ENCODE measurements around the gene TPRG1L.

TPRG1L gene

GRCh38 chr1:3629561-3630160 is 4.8 kb downstream of the TPRG1L start:
- DNase-seq (ENCODE audit: low read depth): no peak

DNA sequence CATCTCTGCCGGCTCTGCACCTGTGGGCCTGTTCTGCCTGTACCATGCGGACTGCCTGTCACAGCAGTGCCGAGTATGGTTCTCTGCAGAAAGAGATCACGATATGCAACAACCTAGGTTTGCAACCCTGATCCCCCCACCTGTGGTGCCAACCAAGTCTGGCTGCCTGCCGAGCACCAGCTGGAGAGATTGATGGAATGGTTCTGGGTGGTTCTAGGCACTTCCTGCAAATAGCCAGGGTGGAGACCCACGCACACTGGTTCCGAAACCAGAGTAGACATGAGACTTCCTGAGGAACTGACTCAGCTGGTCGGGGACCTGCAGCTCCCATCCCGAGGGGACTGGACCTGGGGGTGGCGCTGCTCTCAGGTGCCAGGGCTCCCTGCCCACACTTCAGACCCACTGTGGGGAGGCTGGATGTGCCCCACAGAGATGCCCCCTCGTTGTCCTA is 5.4 kb downstream of the TPRG1L start:
- no peak for DNase-seq (ENCODE audit: low read depth)

GRCh38 chr1:3630914-3631313 is 6.1 kb downstream of the TPRG1L start:
- DNase-seq (ENCODE audit: low read depth): no peak

GRCh38 chr1:3631320-3632260 is 6.8 kb downstream of the TPRG1L start:
- DNase-seq (ENCODE audit: low read depth): no peak

GRCh38 chr1:3632298-3632697 is 7.5 kb downstream of the TPRG1L start:
- no peak for DNase-seq (ENCODE audit: low read depth)

DNA sequence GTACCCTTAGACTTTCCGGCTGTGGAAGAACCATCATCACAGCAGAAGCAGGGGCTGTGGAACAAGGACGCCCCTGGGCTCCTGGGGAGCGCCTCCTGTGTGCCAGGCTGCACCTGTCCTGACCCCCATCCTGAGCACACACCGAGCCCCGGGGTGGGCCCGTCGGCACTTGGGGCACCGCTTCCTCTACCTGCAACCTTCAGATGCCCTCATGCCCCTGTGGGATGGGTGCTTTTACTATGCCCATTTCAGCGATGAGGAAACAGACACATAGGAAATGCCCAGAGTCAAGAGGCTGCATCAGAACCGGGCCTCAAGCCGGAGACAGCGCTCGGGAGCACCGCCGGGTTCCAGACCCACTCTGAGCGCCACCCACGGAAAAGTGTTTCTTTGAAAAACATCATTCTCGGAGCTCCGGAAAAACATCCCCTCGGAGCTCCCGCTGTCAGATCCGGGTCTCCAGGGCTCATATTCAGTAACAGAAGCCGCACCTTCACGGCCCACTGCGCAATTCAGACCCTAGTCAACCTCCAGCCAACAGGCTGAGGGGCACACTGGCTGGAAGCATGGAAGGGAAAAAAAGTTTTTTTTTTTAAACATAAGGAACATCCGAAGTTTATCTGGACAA is 8.0 kb downstream of the TPRG1L start:
- DNase-seq (ENCODE audit: low read depth): no peak

- DNase-seq (ENCODE audit: low read depth): no peak
Measured at GRCh38 chr1:3633344-3634058, 8.7 kb downstream of the TPRG1L start.

- no peak for DNase-seq (ENCODE audit: low read depth)
Measured at GRCh38 chr1:3634059-3634800, 9.4 kb downstream of the TPRG1L start.

DNA sequence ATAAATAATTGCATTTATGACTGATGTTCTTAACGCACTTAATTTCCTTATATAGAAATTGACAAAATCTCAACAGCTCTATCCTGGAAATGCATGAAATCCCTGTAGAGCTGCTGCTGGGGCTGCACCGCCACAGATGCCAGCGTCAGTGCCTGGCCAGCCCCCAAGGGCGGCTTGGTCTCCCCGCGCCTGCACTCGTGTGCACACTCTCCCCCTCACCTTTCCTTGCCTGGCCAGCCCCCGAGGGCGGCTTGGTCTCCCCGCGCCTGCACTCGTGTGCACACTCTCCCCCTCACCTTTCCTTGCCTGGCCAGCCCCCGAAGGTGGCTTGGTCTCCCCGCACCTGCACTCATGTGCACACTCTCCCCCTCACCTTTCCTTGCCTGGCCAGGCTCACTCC is 11.3 kb downstream of the TPRG1L start:
- no peak for DNase-seq (ENCODE audit: low read depth)

DNA sequence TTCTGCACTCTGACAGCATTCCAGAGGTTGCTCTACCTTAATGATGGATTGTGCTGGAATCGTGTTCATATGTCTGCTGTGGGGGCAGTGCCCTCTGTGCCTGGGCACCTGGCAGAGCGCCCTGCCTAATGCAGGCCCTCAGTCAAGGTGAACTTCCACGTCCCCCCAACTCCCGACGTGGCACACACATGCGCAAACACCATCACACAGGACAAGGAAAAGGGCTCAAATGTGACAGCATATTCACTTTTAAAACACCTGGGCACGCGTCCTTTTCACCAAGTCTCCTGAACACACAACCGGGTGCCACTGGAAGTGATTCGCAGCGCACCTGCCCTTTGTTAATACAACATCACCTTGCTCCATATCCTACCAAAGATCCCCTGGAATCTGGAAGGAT is 11.7 kb downstream of the TPRG1L start:
- no peak for DNase-seq (ENCODE audit: low read depth)

- no peak for DNase-seq (ENCODE audit: low read depth)
Measured at GRCh38 chr1:3638027-3638426, 13.2 kb downstream of the TPRG1L start.

DNA sequence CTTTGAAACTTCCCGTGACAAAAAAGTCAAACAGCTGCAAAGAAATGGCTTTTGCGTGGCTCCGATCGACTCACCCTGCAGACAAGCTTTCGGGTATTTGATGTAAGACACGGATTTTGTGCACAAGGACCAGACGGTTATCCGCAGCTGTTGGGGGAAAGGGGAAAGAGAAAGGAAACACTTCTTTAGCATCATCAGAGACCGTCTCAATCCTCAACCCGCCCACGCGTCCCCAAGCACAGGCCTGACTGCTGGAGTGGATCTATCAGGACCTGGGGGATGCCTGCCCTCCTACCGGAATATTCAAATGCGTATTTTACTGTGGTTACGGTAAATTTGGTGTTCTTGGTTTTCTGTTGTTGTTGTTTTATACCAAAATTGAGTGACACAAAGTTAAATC is 13.9 kb downstream of the TPRG1L start:
- no peak for DNase-seq (ENCODE audit: low read depth)

DNA sequence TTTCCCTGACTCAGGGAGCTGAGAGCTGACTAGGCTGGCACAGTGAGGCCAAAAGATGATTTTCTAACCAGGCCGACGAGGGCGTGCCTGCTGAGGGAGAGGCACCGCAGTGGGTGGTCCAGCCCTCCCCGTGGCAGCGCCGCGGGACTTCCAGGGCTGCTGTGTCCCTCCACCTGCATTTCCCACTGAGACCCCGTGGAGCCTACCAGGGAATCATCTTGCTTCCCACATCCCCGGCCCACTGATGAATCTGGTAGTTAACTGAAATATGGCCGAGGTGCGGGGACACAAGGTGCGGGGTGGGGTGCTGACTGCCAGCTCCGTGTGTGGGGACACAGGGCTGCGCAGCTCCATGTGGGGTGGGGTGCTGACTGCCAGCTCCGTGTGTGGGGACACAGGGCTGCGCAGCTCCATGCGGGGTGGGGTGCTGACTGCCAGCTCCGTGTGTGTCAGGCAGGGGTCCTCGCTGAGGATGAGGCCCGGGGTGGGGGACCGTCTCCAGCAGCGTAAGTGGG is 14.6 kb downstream of the TPRG1L start:
- no peak for DNase-seq (ENCODE audit: low read depth)

- DNase-seq (ENCODE audit: low read depth): no peak
Measured at GRCh38 chr1:3640121-3640837, 15.5 kb downstream of the TPRG1L start.

DNA sequence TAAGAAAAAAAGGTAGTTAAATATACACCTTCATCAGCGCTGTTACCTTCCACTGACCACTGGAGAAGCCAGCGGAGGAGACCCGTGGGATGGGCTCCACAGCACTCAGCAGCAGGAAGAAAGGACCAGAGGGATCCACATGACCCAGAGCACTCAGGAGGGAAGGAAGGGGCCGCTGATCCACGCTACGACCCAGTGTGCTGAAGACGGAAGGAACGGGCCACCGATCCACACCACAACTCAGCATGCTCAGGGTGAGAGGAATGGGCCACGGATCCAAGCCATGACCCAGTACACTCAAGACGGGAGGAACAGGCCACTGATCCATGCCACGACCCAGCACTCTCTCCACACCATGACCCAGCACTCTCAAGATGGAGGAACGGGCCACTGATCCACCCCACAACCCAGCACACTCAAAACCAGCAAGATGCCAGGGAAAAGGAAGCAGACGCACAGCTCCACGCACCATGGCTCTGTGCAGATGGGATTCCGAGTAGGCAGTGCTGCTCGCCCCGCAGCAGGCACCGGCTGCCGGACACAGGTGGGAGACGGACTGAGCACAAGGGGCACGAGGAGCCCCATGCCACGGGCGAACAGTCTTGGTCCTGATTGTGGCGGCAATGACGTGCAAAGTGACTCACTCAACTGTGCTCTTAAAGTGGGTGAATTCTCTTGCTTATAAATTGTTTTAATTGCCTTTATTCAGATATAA is 16.4 kb downstream of the TPRG1L start:
- DNase-seq (ENCODE audit: low read depth): no peak

- DNase-seq (ENCODE audit: low read depth): no peak
Measured at GRCh38 chr1:3641816-3642215, 17.0 kb downstream of the TPRG1L start.

- no peak for DNase-seq (ENCODE audit: low read depth)
Measured at GRCh38 chr1:3642919-3643675, 18.3 kb downstream of the TPRG1L start.

DNA sequence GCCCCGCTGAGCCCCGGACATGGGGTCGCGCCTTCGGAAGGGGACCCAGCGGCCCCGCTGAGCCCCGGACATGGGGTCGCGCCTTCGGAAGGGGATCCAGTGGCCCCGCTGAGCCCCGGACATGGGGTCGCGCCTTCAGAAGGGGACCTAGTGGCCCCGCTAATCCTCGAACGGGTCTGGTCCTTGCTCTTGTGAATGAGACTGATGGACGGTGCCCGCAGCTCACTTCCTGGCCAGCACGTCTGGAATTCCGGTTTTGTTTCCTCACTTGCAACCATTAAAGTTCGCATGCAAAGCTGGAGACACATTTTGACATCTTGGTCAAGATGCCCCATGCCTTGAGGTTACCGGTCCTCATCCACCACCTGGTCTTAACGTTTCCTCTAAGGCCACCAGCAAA is 19.5 kb downstream of the TPRG1L start:
- DNase-seq (ENCODE audit: low read depth): no peak

- no peak for DNase-seq (ENCODE audit: low read depth)
Measured at GRCh38 chr1:3645247-3645646, 20.4 kb downstream of the TPRG1L start.

All from activated T-helper 9 cell treated with anti-CD3 and anti-CD28 coated beads, Interleukin-2, amount 50 U/mL, for 16 hours (primary cell).